Measurements from ENCODE around the gene GATC. TPM values are rescaled to one million over a fixed set of nuclear protein-coding genes. Genes with fewer than 3 reads are reported as not detected.

Gene GATC
- total and polyA plus RNA-seq, 10 of the 15 experiments (the other 5 are each of a cell fraction or from before 2014, with no cell fraction given) = 5.1 to 40.3 (median 22.9) TPM

DNA sequence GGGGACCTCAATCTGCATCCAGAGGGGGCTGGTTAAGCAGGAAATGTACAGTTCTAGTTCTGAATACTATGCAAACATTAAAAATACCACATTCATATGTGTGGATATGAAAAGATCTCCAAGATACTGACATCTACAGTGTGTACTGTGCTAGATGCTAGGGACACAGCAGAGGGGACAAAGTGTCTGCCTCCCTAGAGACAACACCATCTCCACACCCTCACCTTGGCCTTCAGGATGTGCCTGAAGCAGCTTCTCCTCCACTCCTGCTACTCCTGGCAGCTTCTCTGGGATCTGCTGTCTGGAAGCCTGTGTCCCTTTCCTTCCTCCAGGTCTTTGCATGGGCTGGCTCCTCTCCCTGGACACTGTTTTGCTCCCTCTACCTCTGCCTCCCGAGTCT lies 34.0 kb downstream of the GATC start (continued):
- TF ChIP-seq, protein P1, sequence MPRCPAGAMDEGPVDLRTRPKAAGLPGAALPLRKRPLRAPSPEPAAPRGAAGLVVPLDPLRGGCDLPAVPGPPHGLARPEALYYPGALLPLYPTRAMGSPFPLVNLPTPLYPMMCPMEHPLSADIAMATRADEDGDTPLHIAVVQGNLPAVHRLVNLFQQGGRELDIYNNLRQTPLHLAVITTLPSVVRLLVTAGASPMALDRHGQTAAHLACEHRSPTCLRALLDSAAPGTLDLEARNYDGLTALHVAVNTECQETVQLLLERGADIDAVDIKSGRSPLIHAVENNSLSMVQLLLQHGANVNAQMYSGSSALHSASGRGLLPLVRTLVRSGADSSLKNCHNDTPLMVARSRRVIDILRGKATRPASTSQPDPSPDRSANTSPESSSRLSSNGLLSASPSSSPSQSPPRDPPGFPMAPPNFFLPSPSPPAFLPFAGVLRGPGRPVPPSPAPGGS (IDR thresholded peaks at IDR 0.05; ENCODE audit: borderline replicate concordance, insufficient read depth, low read depth, low read length, poor library complexity, severe bottlenecking) = no peak
- TF ChIP-seq SUPT20H (IDR thresholded peaks at IDR 0.05; ENCODE audit: borderline replicate concordance, control insufficient read depth, low read depth, low read length) = no peak

DNA sequence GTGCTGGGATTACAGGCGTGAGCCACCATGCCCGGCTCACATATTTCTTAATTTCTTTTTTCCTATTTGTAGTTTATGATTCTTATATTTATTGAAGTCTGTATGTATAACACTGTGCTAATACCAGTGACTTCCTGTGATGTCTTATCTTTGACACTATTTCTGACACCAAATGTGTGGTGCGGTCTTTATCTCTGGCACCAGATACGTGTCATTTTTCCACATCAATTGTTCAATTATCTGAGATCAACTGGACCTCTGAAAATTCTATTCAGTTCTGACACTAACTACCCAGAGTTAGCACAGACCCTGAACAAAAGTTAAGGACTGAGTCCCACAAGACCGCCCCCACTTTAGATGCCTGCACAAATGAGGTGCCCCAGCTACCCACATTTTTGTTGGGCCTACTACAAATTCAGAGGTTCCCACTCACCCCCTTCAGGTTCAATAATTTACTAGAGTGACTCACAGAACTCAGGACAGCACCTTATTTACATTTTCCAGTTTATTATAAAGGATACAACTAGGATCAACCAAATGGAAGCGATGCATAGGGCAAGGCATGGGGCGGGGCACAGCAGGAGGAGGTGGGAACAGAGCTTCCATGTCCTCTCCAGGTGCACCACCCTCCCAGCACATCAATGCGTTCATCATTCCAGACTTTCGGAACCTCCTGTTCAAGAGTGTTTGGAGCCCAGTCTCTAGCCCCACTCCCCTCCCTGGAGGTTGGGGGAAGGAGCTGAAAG lies 35.0 kb downstream of the GATC start:
- FAIRE-seq (no peak), DNase-seq (ENCODE audit: low read depth, low spot score) (no peak), ATAC-seq (no peak)
- intact Hi-C loops (cut with micrococcal nuclease; ENCODE audit: unreplicated experiment) = no loop called here
- Histone ChIP-seq H3K27me3 (replicated peaks in 1 of 2; ENCODE audit: control insufficient read depth in 2 of 2, insufficient read depth in 2 of 2, low read length in 1 of 2) (no peaks in the 10 kb centered on the region), H3K79me2 (ENCODE audit: control insufficient read depth, insufficient read depth, low read length) (no peaks in the 10 kb centered on the region), H3K27ac (ENCODE audit: control insufficient read depth, insufficient read depth) (no peak overlapping the region), H2AFZ (ENCODE audit: control insufficient read depth, low read depth, low read length) (no peak overlapping the region), H3K9ac (ENCODE audit: control insufficient read depth, insufficient read depth, low read length) (no peak overlapping the region), H3K4me2 (ENCODE audit: control insufficient read depth, insufficient read depth) (no peak overlapping the region), H3K4me1 (ENCODE audit: control insufficient read depth, insufficient read depth, low read length) (no peaks in the 10 kb centered on the region; the same call in 1 of the 2 replicates), H4K20me1 (ENCODE audit: control insufficient read depth, insufficient read depth) (no peaks in the 10 kb centered on the region), H3K36me3 (ENCODE audit: control insufficient read depth in 2 of 2, insufficient read depth in 2 of 2, low read length in 1 of 2) (no peaks in the 10 kb centered on the region), H3K4me3 (no peak overlapping the region), H3K9me3 (replicated peaks; ENCODE audit: control insufficient read depth, insufficient read depth, low read length) (no peaks in the 10 kb centered on the region)
- POLR2A ChIA-PET = no interaction called here
- RAD21 ChIA-PET (ENCODE audit: unreplicated experiment) = interaction anchor here (1.2 kb wide), 1 partner anchor 16 kb away, joined by 3 read pairs; no protein-coding TSS in a partner anchor
- WGBS (ENCODE audit: insufficient coverage, insufficient replicate concordance, low lambda C conversion rate, missing lambda C conversion rate) = 98% methylated on average over 9 of the region's 9 CpGs
- CTCF ChIA-PET = interaction anchor here (2.0 kb wide), 1 partner anchor 14 kb away, joined by 7 read pairs; the partner anchor contains the start of gene DYNLL1
- in situ Hi-C loops (cut with MboI) = no loop called here
- SMC1A ChIA-PET (ENCODE audit: uncharacterized antibody, unreplicated experiment) = interaction anchor here (1.1 kb wide), 1 partner anchor 23 kb away, joined by 4 read pairs; no protein-coding TSS in a partner anchor
- no TSS peak for BruUV-seq (replicated peaks)
- TF ChIP-seq, protein P2, sequence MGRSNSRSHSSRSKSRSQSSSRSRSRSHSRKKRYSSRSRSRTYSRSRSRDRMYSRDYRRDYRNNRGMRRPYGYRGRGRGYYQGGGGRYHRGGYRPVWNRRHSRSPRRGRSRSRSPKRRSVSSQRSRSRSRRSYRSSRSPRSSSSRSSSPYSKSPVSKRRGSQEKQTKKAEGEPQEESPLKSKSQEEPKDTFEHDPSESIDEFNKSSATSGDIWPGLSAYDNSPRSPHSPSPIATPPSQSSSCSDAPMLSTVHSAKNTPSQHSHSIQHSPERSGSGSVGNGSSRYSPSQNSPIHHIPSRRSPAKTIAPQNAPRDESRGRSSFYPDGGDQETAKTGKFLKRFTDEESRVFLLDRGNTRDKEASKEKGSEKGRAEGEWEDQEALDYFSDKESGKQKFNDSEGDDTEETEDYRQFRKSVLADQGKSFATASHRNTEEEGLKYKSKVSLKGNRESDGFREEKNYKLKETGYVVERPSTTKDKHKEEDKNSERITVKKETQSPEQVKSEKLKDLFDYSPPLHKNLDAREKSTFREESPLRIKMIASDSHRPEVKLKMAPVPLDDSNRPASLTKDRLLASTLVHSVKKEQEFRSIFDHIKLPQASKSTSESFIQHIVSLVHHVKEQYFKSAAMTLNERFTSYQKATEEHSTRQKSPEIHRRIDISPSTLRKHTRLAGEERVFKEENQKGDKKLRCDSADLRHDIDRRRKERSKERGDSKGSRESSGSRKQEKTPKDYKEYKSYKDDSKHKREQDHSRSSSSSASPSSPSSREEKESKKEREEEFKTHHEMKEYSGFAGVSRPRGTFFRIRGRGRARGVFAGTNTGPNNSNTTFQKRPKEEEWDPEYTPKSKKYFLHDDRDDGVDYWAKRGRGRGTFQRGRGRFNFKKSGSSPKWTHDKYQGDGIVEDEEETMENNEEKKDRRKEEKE (IDR thresholded peaks at IDR 0.05) = no peak
- no peak for TF ChIP-seq SUZ12 (IDR thresholded peaks at IDR 0.05; ENCODE audit: unreplicated experiment)
- no peak for TF ChIP-seq ASH2L (IDR thresholded peaks at IDR 0.05; ENCODE audit: borderline replicate concordance, low read depth)
- TF ChIP-seq, protein P3, sequence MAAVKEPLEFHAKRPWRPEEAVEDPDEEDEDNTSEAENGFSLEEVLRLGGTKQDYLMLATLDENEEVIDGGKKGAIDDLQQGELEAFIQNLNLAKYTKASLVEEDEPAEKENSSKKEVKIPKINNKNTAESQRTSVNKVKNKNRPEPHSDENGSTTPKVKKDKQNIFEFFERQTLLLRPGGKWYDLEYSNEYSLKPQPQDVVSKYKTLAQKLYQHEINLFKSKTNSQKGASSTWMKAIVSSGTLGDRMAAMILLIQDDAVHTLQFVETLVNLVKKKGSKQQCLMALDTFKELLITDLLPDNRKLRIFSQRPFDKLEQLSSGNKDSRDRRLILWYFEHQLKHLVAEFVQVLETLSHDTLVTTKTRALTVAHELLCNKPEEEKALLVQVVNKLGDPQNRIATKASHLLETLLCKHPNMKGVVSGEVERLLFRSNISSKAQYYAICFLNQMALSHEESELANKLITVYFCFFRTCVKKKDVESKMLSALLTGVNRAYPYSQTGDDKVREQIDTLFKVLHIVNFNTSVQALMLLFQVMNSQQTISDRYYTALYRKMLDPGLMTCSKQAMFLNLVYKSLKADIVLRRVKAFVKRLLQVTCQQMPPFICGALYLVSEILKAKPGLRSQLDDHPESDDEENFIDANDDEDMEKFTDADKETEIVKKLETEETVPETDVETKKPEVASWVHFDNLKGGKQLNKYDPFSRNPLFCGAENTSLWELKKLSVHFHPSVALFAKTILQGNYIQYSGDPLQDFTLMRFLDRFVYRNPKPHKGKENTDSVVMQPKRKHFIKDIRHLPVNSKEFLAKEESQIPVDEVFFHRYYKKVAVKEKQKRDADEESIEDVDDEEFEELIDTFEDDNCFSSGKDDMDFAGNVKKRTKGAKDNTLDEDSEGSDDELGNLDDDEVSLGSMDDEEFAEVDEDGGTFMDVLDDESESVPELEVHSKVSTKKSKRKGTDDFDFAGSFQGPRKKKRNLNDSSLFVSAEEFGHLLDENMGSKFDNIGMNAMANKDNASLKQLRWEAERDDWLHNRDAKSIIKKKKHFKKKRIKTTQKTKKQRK (IDR thresholded peaks at IDR 0.05; ENCODE audit: low read depth, low read length) = no peak
- TF ChIP-seq PML (IDR thresholded peaks at IDR 0.05; ENCODE audit: low read length) = no peak
- TF ChIP-seq, protein P4, sequence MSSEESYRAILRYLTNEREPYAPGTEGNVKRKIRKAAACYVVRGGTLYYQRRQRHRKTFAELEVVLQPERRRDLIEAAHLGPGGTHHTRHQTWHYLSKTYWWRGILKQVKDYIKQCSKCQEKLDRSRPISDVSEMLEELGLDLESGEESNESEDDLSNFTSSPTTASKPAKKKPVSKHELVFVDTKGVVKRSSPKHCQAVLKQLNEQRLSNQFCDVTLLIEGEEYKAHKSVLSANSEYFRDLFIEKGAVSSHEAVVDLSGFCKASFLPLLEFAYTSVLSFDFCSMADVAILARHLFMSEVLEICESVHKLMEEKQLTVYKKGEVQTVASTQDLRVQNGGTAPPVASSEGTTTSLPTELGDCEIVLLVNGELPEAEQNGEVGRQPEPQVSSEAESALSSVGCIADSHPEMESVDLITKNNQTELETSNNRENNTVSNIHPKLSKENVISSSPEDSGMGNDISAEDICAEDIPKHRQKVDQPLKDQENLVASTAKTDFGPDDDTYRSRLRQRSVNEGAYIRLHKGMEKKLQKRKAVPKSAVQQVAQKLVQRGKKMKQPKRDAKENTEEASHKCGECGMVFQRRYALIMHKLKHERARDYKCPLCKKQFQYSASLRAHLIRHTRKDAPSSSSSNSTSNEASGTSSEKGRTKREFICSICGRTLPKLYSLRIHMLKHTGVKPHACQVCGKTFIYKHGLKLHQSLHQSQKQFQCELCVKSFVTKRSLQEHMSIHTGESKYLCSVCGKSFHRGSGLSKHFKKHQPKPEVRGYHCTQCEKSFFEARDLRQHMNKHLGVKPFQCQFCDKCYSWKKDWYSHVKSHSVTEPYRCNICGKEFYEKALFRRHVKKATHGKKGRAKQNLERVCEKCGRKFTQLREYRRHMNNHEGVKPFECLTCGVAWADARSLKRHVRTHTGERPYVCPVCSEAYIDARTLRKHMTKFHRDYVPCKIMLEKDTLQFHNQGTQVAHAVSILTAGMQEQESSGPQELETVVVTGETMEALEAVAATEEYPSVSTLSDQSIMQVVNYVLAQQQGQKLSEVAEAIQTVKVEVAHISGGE (CRISPR knock-in tag; IDR thresholded peaks at IDR 0.05) = no peak

Data from GM12878 (cell line).